Retina (tissue), 1 donor: ENCODE measurements around the gene FANCD2.
"Not testable (repeated sequence)": the region's sequence is repeated elsewhere in the genome, so short reads cannot be mapped to it uniquely, and the experiment has no call there.

Experiments
- DNase-seq: peaks from one replicate; pipeline ENCODE4 v3.0.0-alpha.2; 2016

The FANCD2 gene

DNA sequence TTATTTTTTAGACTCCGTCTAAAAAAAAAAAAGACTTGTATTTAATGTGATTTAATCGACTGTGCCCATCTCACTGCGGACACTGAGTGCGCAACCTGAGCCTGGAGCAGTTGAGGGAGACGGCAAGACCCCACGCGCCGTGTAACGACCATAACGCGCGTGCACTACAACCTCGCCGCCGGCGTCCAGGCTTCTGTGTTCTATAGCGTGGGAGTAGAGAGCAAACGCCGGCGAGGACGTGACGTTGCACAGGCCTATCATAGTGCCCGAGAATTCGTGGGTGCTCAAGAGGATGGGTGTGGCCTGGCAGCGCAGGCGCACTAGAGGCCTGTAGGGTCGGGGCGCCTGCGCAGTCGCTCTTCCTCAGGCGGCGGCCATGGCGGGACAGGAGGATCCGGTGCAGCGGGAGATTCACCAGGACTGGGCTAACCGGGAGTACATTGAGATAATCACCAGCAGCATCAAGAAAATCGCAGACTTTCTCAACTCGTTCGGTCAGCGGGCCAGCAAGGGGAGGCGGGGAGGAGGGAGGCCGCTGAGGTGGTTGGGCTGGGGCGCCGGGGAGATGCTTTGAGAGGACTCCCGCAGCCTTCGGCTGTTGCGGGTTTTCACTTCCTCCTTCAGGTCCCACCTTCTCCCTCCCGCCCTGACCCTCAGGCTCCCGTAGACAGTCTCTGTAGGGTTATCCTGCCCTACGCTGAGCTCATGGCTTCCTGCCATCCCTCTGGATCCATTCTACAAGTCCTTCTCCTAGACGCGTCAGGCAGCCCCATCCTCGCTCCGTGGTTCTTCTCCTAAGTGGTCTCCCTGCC lies 89.3 kb downstream of the FANCD2 start, which contains the start of gene BRK1:
BRK1 (plus strand) TSS at position 350 of the 812 bp plus-strand sequence; CDS start at position 377, 27 bp downstream.
- DNase-seq = peak; percentile 94

DNA sequence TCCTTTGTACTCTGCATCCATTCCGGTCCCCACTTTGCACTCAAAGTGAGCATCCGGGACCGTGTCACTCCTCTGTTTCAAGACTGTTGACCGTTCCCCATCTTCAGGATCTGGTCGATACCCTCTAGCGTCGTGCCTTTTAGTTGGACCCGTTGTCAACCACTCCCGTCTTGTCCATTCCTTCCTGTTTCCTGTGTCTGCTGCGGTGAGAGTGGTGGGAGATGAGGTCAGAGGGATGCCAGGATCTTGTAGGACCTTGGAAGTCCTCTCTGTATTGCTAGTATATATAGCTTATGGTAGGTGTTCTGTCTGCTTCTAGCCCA lies 89.9 kb downstream of the FANCD2 start:
- DNase-seq = no peak

DNA sequence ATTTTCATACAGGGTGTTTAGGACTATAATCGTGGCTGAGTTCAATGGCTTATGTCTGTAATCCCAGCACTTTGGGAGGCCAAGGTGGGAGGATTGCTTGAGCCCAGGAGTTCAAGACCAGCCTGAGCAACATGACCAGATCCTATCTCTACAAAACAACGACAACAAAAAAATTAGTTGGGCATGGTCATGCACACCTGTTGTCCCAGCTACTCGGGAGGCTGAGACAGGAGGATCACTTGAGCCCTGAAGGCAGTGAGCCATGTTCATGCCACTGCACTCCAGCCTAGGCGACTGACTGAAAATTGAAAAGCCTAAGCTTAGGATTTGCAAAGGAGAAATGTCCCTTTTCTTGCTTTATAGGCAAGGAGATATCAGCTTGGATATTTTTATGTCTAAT lies 90.7 kb downstream of the FANCD2 start:
- no peak for DNase-seq

DNA sequence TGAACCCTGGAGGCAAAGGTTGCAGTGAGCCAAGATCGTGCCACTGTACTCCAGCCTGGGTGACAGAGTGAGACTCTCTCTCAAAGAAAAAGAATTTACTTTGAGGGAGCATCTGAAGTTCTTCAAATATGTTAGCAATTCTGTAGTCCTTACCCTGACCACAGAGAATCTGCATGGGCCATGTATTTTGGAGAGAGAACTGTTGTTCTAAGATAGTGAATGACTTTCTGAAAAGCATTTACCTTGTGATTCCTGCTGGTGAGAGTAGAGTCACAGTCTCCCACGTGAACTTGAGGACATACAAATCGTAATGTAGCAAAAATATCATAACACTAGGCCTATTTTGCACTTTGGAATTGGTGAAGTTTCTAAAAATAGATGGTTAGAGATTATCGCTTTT lies 93.1 kb downstream of the FANCD2 start:
- DNase-seq = no peak

DNA sequence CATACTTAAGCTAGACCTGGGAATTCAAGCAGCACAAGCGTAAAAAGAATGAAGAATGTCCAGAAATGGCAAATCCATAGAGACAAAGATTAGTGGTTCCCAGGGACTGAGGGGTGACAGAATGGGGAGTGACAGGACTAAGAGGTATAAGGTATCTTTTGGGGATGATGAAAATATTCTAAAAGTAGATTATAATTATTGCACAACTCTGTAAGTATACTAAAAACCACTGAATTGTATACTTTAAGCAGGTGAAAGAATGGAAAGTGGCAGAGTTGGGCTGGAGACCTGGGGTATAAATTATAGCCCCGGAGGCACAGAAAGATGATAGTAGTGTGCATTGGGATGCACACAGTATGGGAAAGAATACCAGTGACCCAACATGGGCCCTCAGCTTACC lies 94.8 kb downstream of the FANCD2 start:
- DNase-seq = no peak

DNA sequence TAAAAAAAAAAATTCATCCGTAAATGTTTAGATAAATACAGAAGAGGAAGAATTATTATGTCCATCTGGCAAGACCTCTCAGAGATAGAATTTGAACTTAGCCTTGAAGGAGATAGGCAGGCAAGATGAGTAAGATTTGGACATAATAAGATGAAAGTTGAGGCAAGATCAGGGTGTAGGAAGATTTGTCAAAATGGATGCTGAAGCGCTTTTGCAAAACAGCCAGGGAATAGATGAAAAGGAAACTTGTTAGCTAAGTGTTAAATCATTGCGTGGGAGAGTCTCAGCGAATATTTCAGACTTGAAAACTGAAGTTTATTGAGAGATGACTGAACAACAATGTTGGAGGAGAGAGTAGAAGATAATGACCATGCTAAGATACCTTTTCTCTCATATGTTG lies 96.5 kb downstream of the FANCD2 start:
- no peak for DNase-seq

DNA sequence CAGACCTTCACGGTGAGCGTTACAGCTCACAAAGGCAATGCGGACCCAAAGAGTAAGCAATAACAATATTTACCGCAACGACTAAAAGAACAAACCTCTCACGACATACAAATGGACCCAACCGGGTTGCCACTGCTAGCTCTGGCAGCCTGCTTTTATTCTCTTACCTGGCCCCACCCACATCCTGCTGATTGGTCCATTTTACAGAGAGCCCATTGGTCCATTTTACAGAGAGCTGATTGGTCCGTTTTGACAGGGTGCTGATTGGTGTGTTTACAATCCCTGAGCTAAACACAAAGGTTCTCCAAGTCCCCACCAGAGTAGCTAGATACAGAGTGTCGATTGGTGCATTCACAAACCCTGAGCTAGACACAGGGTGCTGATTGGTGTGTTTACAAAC lies 109.6 kb downstream of the FANCD2 start:
- not testable (repeated sequence) for DNase-seq

DNA sequence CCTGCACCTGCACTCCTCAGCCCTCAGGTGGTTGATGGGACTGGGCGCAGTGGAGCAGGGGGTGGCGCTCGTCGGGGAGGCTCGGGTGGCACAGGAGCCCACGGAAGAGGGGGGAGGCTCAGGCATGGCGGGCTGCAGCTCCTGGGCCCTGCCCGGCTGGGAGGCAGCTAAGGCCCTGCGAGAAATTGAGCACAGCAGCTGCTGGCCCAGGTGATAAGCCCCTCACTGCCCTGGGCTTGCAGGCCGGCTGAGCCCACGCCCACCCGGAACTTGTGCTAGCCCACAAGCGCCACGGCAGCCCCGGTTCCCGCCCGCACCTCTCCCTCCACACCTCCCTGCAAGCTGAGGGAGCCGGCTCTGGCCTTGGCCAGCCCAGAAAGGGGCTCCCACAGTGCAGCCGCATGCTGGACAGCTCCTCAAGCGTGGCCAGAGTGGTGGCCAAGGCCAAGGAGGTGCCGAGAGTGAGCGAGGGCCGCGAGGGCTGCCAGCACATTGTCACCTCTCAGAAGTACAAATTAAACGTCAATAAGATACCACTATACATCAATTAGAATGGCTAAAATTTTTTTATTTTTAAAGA lies 110.3 kb downstream of the FANCD2 start:
- no peak for DNase-seq

DNA sequence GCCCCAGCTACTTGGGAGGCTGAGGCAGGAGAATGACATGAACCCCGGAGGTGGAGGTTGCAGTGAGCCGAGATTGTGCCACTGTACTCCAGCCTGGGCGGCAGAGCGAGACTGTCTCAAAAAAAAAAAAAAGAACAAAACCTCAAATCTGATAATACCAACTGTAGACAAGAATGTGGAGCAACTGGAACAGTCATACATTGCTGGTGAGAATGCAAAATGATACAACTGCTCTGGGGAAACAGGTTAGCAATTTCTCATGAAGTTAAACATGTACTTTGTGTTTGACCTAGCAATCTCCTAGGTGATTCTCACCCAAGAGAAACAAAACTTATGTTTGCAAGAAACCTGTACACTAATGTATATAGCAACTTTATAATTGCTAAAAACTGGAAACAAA lies 110.9 kb downstream of the FANCD2 start:
- no peak for DNase-seq

DNA sequence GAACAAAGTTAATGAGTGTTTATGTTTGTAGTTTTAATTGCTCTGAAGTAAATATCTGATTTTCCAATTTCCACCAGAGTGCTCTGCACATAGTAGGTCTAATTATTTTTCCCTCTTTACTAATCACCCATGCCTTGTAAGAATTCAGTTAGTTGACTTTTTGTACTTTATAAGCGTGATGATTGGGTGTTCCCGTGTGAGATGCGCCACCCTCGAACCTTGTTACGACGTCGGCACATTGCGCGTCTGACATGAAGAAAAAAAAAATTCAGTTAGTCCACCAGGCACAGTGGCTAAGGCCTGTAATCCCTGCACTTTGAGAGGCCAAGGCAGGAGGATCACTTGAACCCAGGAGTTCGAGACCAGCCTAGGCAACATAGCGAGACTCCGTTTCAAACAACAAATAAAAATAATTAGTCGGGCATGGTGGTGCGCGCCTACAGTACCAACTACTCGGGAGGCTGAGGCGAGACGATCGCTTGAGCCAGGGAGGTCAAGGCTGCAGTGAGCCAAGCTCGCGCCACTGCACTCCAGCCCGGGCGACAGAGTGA lies 114.8 kb downstream of the FANCD2 start:
- no peak for DNase-seq

DNA sequence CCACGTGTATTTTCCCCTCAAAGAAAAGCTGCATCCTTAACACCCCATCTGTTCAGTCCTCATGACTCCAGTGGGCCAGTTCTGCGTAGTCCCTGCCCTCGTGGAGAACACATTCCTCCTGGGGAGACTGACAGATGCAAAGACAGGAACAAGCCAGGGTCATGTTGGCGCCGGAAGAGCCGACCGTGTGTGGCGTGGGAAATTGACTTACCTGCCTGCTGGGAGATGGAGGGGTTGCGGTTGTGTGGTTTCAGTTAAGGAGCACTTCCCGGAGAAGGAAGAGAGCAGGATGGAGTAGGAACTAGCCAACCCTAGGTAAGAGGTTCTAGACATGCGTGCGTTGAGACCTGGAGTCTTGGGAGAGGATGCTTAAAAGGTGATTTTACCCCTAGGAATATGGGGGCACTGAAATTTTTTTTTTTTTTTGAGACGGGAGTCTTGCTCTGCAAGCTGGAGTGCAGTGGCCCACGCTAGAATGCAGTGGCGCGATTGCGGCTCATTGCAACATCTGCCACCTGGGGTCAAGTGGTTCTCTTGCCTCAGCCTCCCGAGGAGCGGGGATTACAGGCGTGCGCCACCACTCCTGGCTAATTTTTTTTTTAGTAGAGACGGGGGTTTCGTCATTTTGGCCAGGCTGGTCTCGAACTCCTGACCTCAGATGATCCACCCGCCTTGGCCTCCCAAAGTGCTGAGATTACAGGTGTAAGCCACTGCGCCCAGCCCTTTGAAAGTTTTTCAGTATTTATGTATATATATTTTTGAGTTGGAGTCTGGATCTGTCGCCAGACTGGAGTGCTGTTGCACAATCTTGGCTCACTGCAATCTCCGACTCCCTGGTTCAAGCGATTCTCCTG lies 116.7 kb downstream of the FANCD2 start:
- no peak for DNase-seq

DNA sequence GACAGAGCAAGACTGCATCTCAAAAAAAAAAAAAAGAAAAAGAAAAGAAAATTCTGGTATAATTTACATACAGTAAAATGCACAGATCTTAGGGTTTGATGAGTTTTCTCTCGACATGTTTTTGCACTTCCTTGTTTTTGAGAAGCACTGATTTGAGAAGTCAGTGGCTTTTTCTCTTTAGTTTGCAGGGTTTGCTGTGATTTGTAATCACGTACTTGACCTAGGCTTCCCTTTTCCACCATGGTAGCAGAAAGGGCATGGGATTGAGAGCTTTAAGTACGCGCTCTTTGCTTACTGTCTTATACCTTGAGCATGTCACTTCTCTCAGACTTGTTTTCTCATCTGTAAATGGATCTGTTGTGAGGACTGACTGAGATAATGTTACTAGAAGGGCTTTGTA lies 119.4 kb downstream of the FANCD2 start:
- DNase-seq = no peak

DNA sequence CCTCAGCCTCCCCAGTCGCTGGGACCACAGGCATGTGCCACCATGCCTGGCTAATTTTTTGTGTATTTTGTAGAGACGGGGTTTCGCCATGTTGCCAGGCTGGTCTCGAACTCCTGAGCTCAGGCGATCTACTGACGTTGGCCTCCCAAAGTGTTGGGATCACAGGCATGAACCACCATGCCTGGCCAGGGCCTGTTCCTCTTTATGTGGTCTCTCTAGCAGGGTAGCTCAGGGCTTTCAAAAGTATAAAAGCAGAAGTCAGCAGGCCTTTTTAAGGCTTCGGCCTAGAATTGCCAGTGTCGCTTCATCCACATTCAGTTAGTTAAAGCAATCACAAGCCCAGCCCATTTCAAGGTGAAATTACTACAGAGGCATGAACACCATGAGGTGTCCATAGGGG lies 123.0 kb downstream of the FANCD2 start:
- DNase-seq = no peak

DNA sequence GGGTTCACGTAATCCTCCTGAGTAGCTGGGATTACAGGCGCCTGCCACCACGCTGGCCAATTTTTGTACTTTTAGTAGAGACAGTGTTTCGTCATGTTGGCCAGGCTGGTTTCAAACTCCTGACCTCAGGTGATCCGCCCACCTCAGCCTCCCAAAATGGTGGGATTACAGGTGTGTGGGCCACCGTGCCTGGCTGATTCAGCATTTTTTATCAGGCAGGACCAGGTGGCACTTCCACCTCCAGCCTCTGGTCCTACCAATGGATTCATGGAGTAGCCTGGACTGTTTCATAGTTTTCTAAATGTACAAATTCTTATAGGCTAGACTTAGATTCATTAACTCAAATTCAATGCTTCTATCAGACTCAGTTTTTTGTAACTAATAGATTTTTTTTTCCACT lies 124.8 kb downstream of the FANCD2 start:
- no peak for DNase-seq
